Measurements from ENCODE around the gene BANF2. TPM values are rescaled to one million over a fixed set of nuclear protein-coding genes. Genes with fewer than 3 reads are reported as not detected.

The BANF2 gene
- total and polyA plus RNA-seq, 10 of the 15 experiments (the other 5 are each of a cell fraction or from before 2014, with no cell fraction given) = not detected

GRCh38 chr20:17773619-17774018 lies 73.9 kb downstream of the BANF2 start (continued):
- TF ChIP-seq PRDM15 (CRISPR knock-in tag; IDR thresholded peaks at IDR 0.05) = no peak
- TF ChIP-seq CHD1 (IDR thresholded peaks at IDR 0.05; ENCODE audit: low read depth, low read length) = no peak
- no peak for TF ChIP-seq MLLT1 (IDR thresholded peaks at IDR 0.05)

GRCh38 chr20:17775600-17775999 lies 75.8 kb downstream of the BANF2 start:
- Histone ChIP-seq H3K4me2 (ENCODE audit: control insufficient read depth, insufficient read depth) (no peak overlapping the region), H3K9ac (ENCODE audit: control insufficient read depth, insufficient read depth, low read length) (no peak overlapping the region), H3K27me3 (replicated peaks in 1 of 2; ENCODE audit: control insufficient read depth in 2 of 2, insufficient read depth in 2 of 2, low read length in 1 of 2) (no peaks in the 10 kb centered on the region), H3K4me1 (ENCODE audit: control insufficient read depth, insufficient read depth, low read length) (no peaks in the 10 kb centered on the region), H3K36me3 (ENCODE audit: control insufficient read depth in 2 of 2, insufficient read depth in 2 of 2, low read length in 1 of 2) (no peaks in the 10 kb centered on the region), H3K27ac (ENCODE audit: control insufficient read depth, insufficient read depth) (no peak overlapping the region), H3K9me3 (replicated peaks; ENCODE audit: control insufficient read depth, insufficient read depth, low read length) (no peaks in the 10 kb centered on the region), H3K79me2 (ENCODE audit: control insufficient read depth, insufficient read depth, low read length) (no peaks in the 10 kb centered on the region), H3K4me3 (no peak overlapping the region), H2AFZ (ENCODE audit: control insufficient read depth, low read depth, low read length) (no peak overlapping the region), H4K20me1 (ENCODE audit: control insufficient read depth, insufficient read depth) (no peaks in the 10 kb centered on the region)
- in situ Hi-C loops (cut with MboI) = no loop called here
- ATAC-seq = no peak
- no peak for DNase-seq (ENCODE audit: low read depth, low spot score)
- ChIA-PET SMC1A (ENCODE audit: uncharacterized antibody, unreplicated experiment) (no interaction called here), RAD21 (ENCODE audit: unreplicated experiment) (no interaction called here), POLR2A (no interaction called here), CTCF (no interaction called here)
- 66% methylated on average over 5 of the region's 5 CpGs for WGBS (ENCODE audit: insufficient coverage, insufficient replicate concordance, low lambda C conversion rate, missing lambda C conversion rate)
- FAIRE-seq = no peak
- intact Hi-C loops (cut with micrococcal nuclease; ENCODE audit: unreplicated experiment) = no loop called here
- no TSS peak for BruUV-seq (replicated peaks)
- TF ChIP-seq HDGF (IDR thresholded peaks at IDR 0.05) (no peak), PAX8 (IDR thresholded peaks at IDR 0.05) (no peak), MLLT1 (IDR thresholded peaks at IDR 0.05) (no peak), ZBTB33 (IDR thresholded peaks at IDR 0.05) (no peak), ZSCAN29 (IDR thresholded peaks at IDR 0.05) (no peak), ZBTB11 (CRISPR knock-in tag; IDR thresholded peaks at IDR 0.05) (no peak), FOXM1 (IDR thresholded peaks at IDR 0.05; ENCODE audit: low read depth, low read length) (no peak), SRF (IDR thresholded peaks at IDR 0.05; ENCODE audit: low read depth in 2 of 2, low read length in 2 of 2) (no peak)
